ENCODE results near the gene RBM43. TPM values are rescaled to one million over a fixed set of nuclear protein-coding genes. Genes with fewer than 3 reads are reported as not detected.

RBM43 gene
- total RNA-seq, 1 experiment from 2014 or later, result 2.5 TPM

DNA sequence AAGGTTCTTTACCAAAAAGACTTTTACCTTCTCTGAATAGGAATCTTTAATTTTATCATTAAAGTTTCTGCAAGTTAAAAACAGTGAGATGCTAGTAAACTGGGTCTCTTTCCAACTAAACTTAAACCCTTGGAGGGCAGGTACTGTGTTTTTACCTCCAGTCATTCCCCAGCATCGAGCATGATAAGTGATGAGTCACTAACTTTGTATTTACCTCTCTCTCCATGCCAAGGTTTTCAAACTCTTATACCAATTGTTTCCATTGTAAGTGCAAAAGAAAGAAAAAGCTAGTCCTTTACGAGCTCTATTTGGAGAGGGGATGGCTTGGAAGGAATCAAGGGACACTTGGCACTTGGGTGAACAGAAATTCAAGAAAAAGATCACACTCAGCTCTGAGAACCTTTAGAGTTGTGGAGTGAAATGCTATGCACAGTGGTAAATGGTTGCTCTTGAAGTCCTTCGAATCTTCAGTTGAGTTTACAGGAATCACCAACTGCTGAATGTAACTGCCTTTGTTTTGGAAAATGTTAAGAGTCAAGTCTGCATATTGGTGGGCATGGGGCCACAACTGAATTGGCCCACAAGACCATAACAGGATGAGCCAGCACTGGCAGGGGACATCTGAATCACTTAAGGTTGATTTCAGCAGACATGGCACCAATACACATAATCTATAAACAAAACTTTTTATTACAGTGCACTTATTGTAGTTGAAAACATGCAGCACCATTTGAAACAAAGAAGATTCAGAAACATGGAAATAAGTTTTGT lies 8.3 kb upstream of the RBM43 start:
- Histone ChIP-seq H4K20me1 (ENCODE audit: low read length) (no peaks in the 10 kb centered on the region), H3K9ac (ENCODE audit: low read length) (no peak overlapping the region), H3K4me2 (ENCODE audit: low read length) (peak overlapping the region; percentile 14; the same call in 1 of the 2 replicates), H2AFZ (ENCODE audit: low read length) (no peak overlapping the region), H3K36me3 (ENCODE audit: low read depth, low read length) (no peaks in the 10 kb centered on the region), H3K4me3 (ENCODE audit: low read length) (no peak overlapping the region), H3K9me2 (replicated peaks; ENCODE audit: low read length) (no peaks in the 10 kb centered on the region), H3F3A (ENCODE audit: low read length, unreplicated experiment) (no peaks in the 10 kb centered on the region), H3K9me3 (ENCODE audit: low read length) (no peaks in the 10 kb centered on the region), H3K79me2 (ENCODE audit: low read length) (no peaks in the 10 kb centered on the region), H3K27ac (ENCODE audit: low read length) (no peak overlapping the region), H3K27me3 (ENCODE audit: low read length) (no peaks in the 10 kb centered on the region), H3K4me1 (ENCODE audit: insufficient read depth, low read length) (peaks cover 5% of the 10 kb centered on the region; the same call in 1 of the 2 replicates)
- CTCF ChIA-PET, result no interaction called here
- BruUV-seq (replicated peaks), result no TSS peak
- peak; percentile 85 for ATAC-seq
- TF ChIP-seq EZH2 (IDR thresholded peaks at IDR 0.05; ENCODE audit: low read length, unreplicated experiment) (no peak), EZH2phosphoT487 (IDR thresholded peaks at IDR 0.05; ENCODE audit: borderline replicate concordance, low read length) (no peak)
- intact Hi-C loops (cut with micrococcal nuclease), result no loop called here
- POLR2A ChIA-PET (ENCODE audit: unreplicated experiment), result interaction anchor here (0.6 kb wide), 2 partner anchors 215 to 790 kb away, joined by 3 read pairs; no protein-coding TSS in a partner anchor
- DNase-seq, result peak; percentile 65

DNA sequence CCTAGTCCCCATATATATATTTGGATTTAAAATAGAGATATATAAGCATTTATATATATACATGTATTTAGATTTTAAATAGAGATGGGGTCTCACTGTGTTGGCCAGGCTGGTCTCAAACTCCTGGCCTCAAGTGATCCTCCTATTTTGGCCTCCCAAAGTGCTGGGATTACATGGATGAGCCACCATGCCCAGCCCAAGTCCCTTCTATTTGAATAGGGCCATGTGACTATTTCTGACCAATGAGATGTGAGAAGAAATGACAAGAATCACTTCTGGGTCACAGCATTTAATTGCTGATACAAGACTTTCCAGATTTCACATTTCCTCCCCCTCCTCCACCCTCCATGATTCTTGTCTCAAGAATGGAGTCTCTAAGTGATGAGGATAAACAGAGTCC lies 6.4 kb upstream of the RBM43 start:
- Histone ChIP-seq H3K9me3 (ENCODE audit: low read length) (no peaks in the 10 kb centered on the region), H3K4me3 (ENCODE audit: low read length) (no peak overlapping the region), H3F3A (ENCODE audit: low read length, unreplicated experiment) (no peaks in the 10 kb centered on the region), H3K4me1 (ENCODE audit: insufficient read depth, low read length) (peaks cover 5% of the 10 kb centered on the region; the same call in 1 of the 2 replicates), H3K4me2 (ENCODE audit: low read length) (no peak overlapping the region), H3K36me3 (ENCODE audit: low read depth, low read length) (no peaks in the 10 kb centered on the region), H2AFZ (ENCODE audit: low read length) (no peak overlapping the region), H4K20me1 (ENCODE audit: low read length) (no peaks in the 10 kb centered on the region), H3K27ac (ENCODE audit: low read length) (no peak overlapping the region), H3K9ac (ENCODE audit: low read length) (no peak overlapping the region), H3K79me2 (ENCODE audit: low read length) (no peaks in the 10 kb centered on the region), H3K27me3 (ENCODE audit: low read length) (no peaks in the 10 kb centered on the region), H3K9me2 (replicated peaks; ENCODE audit: low read length) (no peaks in the 10 kb centered on the region)
- POLR2A ChIA-PET (ENCODE audit: unreplicated experiment), result no interaction called here
- no peak for ATAC-seq
- BruUV-seq (replicated peaks), result no TSS peak
- TF ChIP-seq, protein P1, sequence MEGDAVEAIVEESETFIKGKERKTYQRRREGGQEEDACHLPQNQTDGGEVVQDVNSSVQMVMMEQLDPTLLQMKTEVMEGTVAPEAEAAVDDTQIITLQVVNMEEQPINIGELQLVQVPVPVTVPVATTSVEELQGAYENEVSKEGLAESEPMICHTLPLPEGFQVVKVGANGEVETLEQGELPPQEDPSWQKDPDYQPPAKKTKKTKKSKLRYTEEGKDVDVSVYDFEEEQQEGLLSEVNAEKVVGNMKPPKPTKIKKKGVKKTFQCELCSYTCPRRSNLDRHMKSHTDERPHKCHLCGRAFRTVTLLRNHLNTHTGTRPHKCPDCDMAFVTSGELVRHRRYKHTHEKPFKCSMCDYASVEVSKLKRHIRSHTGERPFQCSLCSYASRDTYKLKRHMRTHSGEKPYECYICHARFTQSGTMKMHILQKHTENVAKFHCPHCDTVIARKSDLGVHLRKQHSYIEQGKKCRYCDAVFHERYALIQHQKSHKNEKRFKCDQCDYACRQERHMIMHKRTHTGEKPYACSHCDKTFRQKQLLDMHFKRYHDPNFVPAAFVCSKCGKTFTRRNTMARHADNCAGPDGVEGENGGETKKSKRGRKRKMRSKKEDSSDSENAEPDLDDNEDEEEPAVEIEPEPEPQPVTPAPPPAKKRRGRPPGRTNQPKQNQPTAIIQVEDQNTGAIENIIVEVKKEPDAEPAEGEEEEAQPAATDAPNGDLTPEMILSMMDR (conservative IDR thresholded peaks at IDR 0.05; ENCODE audit: low read depth, low read length), result no peak
- TF ChIP-seq EZH2 (IDR thresholded peaks at IDR 0.05; ENCODE audit: low read length, unreplicated experiment) (no peak), EZH2phosphoT487 (IDR thresholded peaks at IDR 0.05; ENCODE audit: borderline replicate concordance, low read length) (no peak)
- DNase-seq, result no peak
- intact Hi-C loops (cut with micrococcal nuclease), result no loop called here
- CTCF ChIA-PET, result no interaction called here

DNA sequence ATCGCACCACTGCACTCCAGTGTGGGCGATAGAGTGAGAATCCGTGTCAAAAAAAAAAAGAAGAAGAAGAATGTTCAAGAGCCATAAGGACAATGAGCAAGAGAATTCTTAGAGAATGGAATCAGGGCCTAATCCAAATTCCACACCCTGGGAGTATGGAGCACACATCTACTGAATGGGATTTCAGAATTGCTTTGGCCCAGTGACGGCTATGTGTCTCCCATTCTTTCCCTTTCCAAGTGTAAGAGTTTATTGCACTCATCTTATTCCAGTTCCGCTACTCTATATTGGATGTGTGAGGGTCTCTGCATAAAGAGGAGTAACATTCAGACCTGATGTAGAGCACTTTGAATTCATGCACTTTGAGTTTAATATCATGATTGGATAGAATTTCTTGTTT lies 5.9 kb upstream of the RBM43 start:
- ChIA-PET POLR2A (ENCODE audit: unreplicated experiment) (no interaction called here), CTCF (no interaction called here)
- TF ChIP-seq, protein P1 (conservative IDR thresholded peaks at IDR 0.05; ENCODE audit: low read depth, low read length), result no peak
- TF ChIP-seq EZH2 (IDR thresholded peaks at IDR 0.05; ENCODE audit: low read length, unreplicated experiment), result no peak
- no peak for DNase-seq
- Histone ChIP-seq H3K9me2 (replicated peaks; ENCODE audit: low read length) (no peaks in the 10 kb centered on the region), H3K9ac (ENCODE audit: low read length) (no peak overlapping the region), H3K79me2 (ENCODE audit: low read length) (no peaks in the 10 kb centered on the region), H3K36me3 (ENCODE audit: low read depth, low read length) (no peaks in the 10 kb centered on the region), H3F3A (ENCODE audit: low read length, unreplicated experiment) (no peaks in the 10 kb centered on the region), H3K9me3 (ENCODE audit: low read length) (no peaks in the 10 kb centered on the region), H3K27me3 (ENCODE audit: low read length) (no peaks in the 10 kb centered on the region), H2AFZ (ENCODE audit: low read length) (no peak overlapping the region), H3K4me1 (ENCODE audit: insufficient read depth, low read length) (peaks cover 5% of the 10 kb centered on the region; the same call in 1 of the 2 replicates), H3K4me2 (ENCODE audit: low read length) (no peak overlapping the region), H4K20me1 (ENCODE audit: low read length) (no peaks in the 10 kb centered on the region), H3K27ac (ENCODE audit: low read length) (no peak overlapping the region), H3K4me3 (ENCODE audit: low read length) (no peak overlapping the region)
- no peak for ATAC-seq
- intact Hi-C loops (cut with micrococcal nuclease), result no loop called here
- no TSS peak for BruUV-seq (replicated peaks)

Data from PC-3 (cell line).